Measurements from ENCODE around the gene C2orf76. TPM values are rescaled to one million over a fixed set of nuclear protein-coding genes. Genes with fewer than 3 reads are reported as not detected.

Gene C2orf76
- polyA plus RNA-seq, 1 donor from 2014 or later: 37.7 TPM

DNA sequence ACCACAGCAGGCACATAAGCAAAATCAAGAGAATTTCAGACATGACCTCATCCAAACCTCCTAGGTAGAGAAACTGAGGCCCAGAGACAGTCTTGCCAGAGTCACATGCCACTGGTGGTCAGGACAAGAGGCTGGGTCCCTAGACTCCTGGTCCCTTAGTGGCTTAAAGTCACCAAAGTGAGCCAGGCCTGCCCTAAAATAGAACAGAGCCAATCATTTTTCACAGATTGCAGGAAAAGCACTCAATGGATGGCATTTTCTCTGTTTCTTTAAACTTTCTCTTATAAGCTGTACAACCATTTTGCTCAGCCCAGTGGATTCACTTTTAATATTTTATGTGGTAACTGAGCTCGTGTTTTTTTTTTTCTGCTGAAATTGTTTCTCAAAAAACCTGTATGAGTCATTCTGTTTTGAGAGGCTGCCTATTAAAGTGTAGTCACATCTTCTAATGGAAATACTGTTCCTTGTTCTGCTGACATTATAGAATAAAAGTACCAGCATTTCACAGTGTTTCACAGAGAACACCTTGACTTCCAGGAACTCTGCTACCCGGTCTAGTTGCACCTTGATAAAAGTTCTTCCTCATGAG lies 113.4 kb downstream of the C2orf76 start:
- Histone ChIP-seq H3K36me3 (ENCODE audit: insufficient read depth, low read length) (no peaks in the 10 kb centered on the region), H4K20me1 (ENCODE audit: insufficient read depth) (no peaks in the 10 kb centered on the region), H3K79me2 (replicated peaks; ENCODE audit: insufficient read depth, low read length) (no peaks in the 10 kb centered on the region), H3F3A (ENCODE audit: insufficient read depth, low read length, poor library complexity, severe bottlenecking) (no peaks in the 10 kb centered on the region), H3K9me2 (ENCODE audit: insufficient read depth, low read length) (no peaks in the 10 kb centered on the region), H3K27ac (ENCODE audit: low read length) (no peak overlapping the region), H3K9me3 (ENCODE audit: low read length) (no peaks in the 10 kb centered on the region), H3K27me3 (ENCODE audit: insufficient read depth, low read depth, low read length) (no peaks in the 10 kb centered on the region), H3K4me3 (ENCODE audit: low read length) (no peak overlapping the region), H3K4me2 (ENCODE audit: low read length) (no peak overlapping the region), H3K9ac (ENCODE audit: low read length) (no peak overlapping the region), H2AFZ (ENCODE audit: low read depth, low read length) (no peak overlapping the region)
- TF ChIP-seq EP300 (conservative IDR thresholded peaks at IDR 0.05; ENCODE audit: poor library complexity, severe bottlenecking) (no peak), POLR2AphosphoS5 (IDR thresholded peaks at IDR 0.05) (no peak)

Other genes with a start within 250 kb of the C2orf76 start
- gene C1QL2, start 208.1 kb downstream of the C2orf76 start, polyA plus RNA-seq: not detected in 2 replicates
- 0.08 TPM in 1 of 2 replicates, not detected in the other for gene STEAP3, start 143.0 kb downstream of the C2orf76 start, polyA plus RNA-seq
- gene DBI, start 143 bp upstream of the C2orf76 start, polyA plus RNA-seq: 70.0 and 110 TPM in 2 replicates
- not detected in 2 replicates for gene TMEM37, start 65.0 kb upstream of the C2orf76 start, polyA plus RNA-seq
- 0.12 TPM in 1 of 2 replicates, not detected in the other for gene SCTR, start 157.6 kb upstream of the C2orf76 start, polyA plus RNA-seq
- gene CFAP221, start 177.6 kb upstream of the C2orf76 start, polyA plus RNA-seq: 7.0 and 8.4 TPM in 2 replicates